Subcutaneous adipose tissue (tissue), 4 donors: ENCODE results near the gene ENOX1. TPM values are rescaled to one million over a fixed set of nuclear protein-coding genes. Genes with fewer than 3 reads are reported as not detected.

ENCODE experiments used
- total RNA-seq, 4 donors: library from RNA; depleted of rRNA; stranded (reverse); fragments of >200 nt; gene quantifications; one replicate each; pipeline ENCODE4 v1.1.0, GENCODE V29; 2016
- TF ChIP-seq, protein P1 (sequence below): fragments of 450-650 bp; IDR thresholded peaks from one replicate; pipeline ENCODE4 v1.5.1; 2016; ENCODE audit warnings: low read depth, mild to moderate bottlenecking, control low read depth, antibody characterized with exemption, moderate library complexity

ENOX1 gene
- total RNA-seq, 4 donors from 2014 or later, result 0.66 to 4.7 (median 2.1) TPM

DNA sequence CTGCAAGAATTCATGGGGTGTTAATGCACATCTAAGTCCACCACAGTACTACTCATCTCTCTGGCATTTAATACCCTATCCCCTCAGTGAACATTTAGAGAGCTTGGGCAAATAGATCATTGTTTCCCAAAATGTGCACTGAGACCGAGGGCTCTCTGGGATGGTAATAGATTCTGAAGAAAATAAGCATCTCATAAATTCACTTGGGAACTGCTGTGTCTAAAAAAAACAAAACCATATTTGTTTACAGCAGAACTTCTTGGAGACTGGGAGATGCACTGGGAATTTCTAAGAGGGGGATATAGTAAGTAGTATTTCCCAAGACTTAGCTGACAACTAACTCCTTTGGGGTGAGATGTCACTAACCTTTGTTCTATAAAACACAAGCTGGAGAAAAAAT is 58.4 kb downstream of the ENOX1 start:
- TF ChIP-seq, protein P1, sequence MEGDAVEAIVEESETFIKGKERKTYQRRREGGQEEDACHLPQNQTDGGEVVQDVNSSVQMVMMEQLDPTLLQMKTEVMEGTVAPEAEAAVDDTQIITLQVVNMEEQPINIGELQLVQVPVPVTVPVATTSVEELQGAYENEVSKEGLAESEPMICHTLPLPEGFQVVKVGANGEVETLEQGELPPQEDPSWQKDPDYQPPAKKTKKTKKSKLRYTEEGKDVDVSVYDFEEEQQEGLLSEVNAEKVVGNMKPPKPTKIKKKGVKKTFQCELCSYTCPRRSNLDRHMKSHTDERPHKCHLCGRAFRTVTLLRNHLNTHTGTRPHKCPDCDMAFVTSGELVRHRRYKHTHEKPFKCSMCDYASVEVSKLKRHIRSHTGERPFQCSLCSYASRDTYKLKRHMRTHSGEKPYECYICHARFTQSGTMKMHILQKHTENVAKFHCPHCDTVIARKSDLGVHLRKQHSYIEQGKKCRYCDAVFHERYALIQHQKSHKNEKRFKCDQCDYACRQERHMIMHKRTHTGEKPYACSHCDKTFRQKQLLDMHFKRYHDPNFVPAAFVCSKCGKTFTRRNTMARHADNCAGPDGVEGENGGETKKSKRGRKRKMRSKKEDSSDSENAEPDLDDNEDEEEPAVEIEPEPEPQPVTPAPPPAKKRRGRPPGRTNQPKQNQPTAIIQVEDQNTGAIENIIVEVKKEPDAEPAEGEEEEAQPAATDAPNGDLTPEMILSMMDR, result no peak

DNA sequence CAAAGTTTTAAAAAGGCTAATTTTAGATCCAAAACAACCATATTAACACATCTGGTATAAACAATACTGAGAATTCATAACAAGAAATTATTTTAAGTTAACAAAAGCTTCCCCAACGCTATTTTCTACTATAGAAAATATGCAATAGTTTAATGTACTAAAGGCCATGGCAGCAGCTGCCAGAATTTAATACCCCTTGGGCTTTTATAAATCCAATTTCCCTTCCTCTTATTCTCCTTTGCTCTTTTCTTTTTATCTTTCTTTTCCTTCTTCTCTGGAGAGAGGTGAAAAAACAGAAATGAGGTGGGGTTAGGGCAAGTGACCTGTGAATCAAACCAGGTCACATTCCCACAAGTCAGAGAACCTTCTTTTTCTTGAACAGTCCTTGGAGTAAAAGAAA is 58.9 kb downstream of the ENOX1 start:
- TF ChIP-seq, protein P1, result no peak

DNA sequence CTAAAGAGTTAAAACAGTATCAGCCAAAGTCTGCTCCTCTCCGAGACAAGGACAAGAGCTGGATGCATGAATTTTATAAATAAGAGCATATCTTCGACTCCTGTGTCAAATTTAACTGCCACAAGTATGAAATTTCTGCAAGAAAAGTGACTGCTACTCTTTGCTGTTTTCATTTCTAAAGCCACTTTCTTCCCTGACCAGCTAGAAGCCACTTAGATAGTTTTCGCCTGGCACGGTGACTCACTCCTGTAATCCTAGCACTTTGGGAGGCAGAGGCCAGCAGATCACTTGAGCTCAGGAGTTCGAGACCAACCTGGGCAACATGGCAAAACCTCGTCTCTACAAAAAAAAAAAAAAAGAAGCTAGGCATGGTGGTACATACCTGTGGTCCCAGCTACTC is 61.3 kb downstream of the ENOX1 start:
- TF ChIP-seq, protein P1, result no peak

DNA sequence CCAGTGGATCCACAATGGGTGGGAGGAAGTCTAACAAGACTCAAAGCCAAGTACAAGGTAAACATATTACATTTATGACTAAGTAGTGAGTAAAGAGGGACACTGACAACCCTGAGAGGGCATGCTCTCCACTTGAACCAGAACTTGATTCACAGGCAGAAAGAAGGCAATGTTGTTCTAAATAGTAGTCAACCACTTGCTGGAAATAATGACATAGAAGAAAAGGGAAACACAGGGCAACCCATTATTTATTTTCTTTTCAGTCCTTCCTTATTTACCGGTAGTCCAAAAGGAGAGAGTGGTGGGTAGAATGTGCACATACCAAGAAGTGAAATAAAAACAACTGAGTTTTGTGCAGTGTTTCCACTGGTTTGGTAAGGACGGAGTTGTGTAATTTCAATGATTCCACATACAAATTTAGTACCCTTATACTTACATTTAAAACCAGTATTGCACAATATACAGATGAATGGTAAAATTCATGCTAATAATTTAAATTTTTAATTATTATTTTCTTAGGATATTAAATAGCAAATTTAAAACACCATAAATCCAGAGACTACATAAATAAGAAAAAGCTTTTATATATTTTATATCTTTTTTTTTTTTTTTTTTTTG is 65.9 kb downstream of the ENOX1 start:
- TF ChIP-seq, protein P1, result no peak

DNA sequence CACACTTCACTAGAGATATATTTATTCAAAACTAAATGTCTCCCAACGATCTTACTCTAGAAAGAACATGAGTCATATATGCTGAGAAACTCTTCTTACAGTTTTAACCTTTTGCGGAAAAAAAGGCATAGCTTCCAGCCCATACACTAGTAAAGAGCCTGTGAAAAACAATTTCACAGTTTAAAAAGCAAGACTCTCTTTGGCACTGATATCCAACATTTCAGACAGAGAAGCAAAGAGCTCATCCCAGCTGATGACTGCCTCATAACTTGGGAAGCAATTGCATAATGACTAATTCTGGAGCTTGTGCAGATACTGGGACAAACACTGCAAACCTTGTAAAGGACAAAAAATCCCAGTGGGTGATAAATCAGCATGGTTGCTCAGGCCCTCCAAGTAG is 88.0 kb downstream of the ENOX1 start:
- TF ChIP-seq, protein P1, result no peak

DNA sequence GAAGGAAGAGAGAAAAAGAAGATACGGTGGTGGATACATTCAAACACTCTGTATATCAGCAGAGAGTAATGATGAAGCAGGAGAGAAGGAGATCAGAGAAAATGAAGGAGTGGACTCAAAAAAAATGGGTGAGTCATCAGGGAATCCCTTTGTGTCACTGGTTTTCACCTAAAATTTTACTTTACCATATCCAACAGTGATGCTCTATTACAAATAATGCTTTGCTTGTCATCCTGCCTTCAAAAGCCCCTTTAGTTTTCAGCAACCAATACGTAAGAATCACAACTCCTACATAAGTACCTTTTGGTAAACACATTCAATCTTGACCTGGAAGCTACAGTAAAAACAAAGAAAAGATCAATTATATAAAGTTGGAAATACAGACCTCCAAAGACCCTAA is 88.8 kb downstream of the ENOX1 start:
- TF ChIP-seq, protein P1, result no peak

DNA sequence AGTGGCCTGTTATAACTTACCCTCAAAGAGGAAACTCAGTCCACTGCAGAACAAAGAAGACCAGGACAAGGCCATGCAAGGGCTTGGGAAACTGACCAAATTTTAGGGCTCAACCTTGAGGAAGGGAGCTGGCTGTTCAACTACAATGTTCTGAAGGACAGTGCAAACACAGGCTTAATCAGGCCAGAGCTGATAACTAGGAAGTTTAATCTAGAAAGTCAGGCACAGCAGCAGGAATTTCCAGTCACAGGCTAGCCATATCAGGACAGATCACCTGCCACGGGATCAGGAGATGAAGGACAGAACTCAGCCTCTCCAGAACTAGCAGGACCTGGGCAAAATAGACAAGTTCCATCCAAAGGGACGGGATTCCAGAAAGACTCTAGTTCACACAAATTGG is 89.4 kb downstream of the ENOX1 start:
- TF ChIP-seq, protein P1, result no peak
